Suppressor macrophage treated with lipopolysaccharide for 4 hours (primary cell): ENCODE measurements around the gene IKZF1.

Experiments used
- DNase-seq: peaks from one replicate; pipeline ENCODE4 v3.0.0-alpha.2; 2020

Gene IKZF1

DNA sequence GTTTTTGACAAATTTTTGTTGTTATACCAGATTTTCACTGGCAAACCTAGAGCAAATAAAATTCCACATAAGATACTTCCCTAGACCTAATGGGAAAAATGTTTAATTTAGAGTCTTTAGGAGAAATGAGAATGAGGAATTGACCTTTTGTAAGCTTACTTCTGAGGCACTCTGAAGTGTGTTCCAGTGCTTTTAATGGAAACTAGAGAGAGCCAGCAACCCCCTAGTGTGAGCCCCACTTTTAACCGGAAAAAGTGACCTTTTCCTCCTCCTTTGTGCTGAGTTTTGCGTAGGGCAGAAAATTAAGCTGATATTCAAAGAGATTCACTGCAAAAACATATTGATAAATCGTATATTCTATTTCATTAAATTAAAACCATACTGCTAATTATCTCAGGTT lies 5.2 kb downstream of the IKZF1 start:
- no peak for DNase-seq

DNA sequence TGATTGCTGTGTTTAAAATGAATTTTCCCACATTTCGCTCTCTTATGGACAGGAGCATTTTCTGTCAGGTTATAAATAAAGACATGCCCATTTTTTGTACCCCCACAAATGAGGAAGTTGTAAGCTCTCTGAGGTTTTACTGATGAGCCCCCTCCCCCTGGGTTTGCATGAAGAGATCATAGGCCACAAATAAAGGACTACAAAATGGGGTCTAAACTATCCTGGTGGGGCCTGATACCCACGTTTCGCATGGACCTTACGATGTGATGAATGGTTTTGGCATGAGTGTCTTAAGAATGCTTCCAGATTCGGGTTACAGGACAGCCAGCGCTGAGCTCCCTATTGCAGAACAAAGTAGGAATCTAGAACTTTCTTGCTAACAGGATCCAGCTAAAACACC lies 5.8 kb downstream of the IKZF1 start:
- no peak for DNase-seq

DNA sequence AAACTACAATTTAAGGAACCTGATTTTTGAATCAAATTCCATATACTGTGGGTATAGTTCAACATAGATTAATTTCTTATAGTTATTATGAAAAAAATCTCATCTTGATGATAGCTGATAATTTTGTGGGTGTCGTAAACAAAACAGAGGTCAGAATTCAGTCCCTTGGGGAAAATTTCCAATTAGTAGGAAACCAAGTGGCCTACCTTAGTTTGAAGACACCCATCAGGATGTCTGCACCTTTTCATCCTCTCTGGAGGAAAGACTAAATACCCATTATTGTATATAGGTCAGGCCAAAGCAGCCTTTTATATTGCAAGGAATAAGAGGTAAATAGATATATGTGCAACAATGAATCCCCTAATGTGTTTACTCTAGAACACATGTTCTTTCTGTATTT lies 6.4 kb downstream of the IKZF1 start:
- DNase-seq = no peak

DNA sequence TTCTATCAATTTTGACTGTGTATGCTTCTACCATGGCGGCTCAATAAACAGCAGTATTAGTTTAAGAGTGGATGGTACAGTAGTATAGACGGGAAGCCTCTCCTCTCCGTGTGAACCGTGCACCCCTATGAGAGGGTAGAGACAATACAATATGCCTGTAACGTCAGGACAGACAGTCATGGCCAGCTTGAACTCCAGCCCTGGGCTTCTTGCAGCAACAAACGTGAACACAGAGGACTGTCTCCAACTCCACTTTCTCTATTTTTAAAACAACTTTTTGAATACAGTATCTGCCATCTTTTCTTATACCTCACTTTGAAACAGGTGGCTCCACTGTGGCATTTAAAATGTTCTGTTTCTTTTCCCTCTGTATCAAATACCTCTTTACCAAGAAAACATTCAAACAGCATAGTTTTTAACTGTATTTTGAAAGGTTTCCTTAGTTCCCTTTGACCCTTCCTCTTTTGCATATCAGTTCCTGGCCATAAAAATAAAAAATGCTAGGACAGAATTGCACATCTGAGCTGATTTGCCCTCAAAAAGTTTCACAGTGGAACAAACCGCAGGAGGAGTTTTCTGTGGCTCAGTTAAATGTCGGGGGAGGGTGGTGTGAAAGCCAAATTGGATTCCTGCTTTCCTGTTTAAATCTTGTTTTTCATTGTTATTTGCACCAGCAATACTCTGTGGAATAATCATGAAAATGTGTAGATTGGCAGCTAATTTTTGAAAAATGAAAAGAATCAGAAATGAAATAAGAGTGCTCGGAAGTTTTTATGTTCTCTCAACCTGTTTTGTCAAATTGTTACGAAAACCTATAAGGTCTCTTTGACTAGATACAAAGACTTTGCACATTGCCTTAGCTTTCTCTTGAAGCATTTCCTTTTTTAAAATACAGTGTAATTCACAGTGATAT lies 8.0 kb downstream of the IKZF1 start:
- no peak for DNase-seq

DNA sequence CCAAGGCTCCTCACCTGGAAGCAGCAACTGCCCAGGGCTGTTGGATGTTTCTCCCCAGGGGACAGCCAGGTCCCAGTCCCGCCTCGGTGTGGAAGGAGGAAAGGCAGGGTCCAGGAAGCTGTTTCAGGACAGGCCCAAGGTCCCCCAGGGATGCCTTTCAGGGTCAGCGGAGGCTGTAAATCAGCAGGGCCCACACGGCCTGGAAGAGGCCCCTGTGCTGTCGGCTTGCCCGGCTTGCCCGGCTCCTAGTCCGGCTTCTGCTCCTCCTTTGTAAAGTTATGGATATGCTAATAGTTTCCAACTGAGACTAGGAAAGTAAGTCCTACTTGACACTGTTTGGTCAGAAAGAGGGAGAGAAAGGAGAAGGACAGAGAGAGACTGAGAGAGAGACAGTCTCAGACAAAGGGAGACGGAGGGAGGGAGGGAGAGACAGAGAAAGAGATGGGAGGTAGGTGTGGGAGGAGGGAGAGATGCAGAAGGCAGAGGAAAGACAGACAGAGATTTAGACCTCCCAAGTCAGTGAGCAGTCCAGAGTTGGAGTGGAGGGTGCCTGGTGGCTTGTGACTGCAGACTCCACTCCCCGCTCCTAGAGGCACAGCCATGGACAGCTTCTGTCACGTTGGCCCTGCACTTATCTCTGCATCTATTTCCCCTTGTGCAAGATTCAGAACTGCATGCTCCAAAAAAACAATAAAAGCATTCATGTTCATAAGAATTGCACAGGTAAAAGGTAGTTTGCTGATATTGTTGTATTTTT lies 10.5 kb downstream of the IKZF1 start:
- no peak for DNase-seq

DNA sequence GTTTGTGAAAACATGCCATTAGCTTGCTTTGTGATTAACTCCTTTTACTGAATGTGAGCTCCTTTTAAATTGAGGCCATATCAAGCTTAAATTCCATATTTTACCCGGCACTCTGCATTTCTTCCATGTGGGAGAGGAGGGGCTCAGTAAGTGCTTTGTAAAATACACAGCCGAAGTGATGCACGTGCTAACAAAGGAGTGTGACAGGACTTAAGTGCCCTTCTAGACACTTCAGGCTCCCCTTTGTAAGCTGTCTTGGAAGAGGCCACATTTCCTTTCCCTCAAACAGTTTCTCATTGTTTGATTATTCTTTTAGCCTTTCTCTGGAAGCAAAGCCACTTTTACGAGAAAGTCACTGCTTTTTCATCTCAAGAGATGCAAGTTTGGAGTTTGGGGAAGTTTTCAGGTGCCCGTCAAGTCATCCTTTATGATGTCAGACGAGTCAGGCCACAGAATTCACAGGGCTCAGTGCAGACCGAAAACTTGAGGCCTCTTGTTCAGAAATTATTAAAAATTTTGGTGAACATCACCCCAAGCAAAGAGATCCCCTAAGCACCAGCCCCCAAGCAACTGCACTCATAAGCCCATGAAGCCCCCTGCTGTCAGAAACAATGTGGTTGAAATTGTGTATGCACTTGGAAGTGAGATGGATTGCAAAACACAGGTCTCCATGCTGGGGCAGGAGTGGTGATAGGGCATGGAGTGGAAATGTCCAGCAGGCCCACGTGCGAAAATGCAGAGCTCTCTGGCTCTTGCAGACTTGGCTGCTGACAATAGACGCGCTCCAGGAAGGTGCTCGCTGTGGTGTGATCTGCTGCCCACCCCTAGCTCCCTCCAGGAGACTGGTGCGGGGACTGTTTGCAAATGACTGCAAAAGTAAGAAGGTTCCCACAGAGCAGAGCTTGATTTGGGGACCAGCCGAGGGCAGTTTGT lies 11.5 kb downstream of the IKZF1 start:
- DNase-seq = no peak

DNA sequence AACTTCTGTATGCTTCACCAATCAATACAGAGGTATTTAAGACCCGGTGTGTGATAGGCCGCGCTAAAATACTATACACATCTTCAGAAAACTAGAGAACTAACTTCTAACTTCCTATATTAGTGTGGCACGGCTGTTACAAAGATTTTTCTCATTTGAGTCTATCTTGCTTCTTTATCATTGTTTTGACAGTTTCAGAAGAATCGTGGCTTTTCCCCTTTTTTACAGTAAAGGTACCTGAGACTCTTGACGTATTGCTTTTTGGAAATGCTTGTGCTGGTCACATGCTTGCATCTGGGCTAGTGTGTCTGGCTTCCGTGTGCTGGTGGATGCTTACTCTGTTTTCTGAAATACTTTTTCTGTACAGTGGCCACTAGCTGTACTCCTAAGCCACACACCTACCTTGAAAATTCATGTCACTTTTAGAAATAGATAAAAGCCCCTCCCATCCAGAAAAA lies 12.7 kb downstream of the IKZF1 start:
- DNase-seq = no peak

DNA sequence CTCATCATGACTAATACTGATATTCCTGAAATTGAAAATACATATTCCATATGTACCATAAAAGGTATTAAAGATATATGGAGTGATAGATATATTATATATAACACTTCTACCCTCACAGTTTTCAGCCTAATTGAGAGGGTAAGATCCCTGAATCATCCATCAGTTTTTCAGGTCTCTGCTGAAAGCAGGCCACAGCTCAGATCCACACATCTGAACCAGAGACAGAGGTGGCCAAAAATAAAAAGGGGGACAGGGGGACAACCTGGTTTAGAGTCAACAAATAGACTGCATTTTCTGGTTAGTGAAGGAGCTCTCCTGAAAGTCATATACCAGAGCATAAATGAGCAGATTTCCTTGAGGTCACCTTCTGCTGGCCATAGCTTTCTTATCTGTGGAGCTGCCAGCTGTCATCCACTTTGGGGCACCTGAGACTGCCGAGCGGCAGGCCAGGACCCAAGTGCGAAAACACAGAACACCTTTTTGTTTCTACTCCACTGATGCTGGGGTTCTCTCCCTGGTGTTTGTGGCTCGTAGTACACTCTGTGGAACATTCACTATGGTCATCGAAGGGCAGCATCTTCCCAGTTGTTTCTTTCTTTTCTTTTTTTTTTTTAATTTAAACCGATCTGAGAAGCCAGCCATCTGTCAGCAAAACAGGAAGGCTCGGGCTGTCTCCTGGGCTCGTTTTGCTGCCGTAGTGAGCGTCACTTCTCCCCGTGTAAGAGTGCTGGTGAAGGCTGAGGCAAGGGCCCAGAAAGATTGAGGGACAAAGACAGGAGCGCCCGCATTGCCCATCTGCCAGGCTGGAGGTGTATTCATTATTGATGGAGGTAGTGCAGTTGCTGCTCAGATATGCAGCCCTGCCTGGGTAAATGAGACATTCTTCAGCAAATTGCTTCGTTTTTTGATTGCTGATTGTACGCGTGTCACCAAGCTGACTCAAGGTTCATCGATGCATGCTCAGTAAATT lies 13.5 kb downstream of the IKZF1 start:
- DNase-seq = no peak

DNA sequence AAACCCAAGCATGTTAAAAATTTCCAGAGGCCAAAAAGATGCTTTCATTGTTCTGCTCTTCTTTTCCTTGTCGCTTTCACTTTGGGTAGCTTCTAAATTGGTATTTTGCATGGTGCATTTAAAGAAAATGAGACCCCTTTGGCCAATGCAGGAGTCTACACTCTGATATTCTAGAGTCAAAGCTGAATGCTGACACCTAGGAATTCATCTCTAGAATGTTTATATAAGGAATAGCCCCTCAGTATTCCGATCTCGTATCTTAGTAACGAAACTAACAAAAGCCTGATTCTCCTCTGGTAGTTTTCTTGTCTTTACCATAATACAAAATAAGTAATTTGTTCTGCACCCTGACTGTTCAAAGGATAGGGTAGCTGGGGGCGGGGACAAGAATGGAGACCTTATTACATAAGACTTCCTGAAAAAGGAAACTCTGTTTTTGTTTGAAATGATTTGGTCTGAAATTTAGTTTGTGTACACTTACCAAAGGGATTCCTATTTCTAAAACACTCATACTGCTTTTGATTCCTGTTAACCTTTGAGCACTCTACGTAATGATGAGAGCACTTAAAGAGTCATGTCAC lies 17.1 kb downstream of the IKZF1 start:
- peak; percentile 37 for DNase-seq

DNA sequence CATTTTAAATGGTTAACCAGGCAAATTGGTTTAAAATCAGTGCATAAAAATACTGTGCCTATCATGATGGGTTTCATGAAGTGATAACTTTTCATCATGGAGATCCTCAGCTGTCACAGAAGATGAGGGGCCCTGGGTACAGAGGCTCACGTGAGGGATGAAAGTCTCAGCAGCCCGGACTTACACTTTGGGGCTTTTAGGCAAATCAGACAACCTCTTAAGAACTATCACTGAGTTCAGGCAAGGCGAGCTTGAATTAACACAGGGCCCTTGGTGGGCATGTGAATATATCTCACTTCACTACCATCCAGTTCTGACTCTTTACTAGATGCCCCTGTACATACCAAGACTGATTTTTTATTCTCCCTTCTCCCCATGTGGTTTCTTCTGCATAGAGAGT lies 19.6 kb downstream of the IKZF1 start:
- no peak for DNase-seq

DNA sequence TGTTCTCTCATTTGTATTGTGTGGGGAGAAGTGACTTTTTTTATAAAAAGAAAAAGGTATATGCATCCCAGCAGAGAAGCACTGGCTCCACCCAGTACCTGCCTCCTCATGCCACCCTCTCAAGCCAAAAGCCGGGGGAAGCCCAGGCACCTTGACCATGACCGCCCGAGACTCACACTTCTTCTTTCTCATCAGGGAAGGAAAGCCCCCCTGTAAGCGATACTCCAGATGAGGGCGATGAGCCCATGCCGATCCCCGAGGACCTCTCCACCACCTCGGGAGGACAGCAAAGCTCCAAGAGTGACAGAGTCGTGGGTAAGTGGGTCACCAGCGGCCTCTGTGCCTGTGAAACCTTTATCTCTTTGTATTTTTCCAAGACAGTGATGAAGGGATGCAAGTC lies 22.9 kb downstream of the IKZF1 start:
- DNase-seq = no peak

DNA sequence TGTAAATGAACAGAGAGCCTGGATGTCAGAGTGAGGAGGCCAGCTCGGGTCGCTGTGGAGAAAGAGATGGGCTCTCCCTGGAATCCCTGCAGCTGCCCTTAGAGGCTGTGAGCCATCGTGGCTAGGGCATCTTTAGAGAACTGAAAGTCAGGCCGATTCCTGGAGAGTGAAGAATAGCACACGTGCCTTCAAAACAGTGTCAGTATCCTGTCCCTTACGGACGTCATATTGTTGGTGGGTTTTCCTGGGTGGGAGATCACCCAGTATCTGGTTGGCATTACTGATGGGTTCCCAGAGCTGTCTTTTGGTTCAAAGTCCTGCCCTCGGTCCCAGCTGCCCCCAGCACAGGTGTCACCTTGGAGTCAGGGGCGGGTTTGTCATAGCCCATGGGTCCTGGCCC lies 25.3 kb downstream of the IKZF1 start:
- DNase-seq = peak; percentile 78

DNA sequence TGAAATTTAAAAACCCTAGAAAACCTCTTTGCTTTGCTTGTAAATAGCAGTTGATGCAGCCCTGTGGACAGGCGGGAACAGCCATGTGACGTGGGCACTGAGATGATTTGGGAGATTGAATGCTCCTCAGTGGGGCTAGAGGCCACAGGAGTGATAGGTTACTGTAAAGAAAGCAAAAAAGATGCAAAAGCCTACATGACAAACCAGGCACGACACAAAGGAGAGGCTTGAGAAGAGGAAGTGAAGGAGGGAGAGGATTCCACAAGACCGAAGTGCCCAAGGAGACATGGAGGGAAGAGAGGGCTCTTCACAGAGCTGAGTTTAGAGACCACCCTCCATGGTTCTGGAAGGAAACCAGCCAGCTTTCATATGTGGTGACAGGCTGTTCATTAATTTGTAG lies 25.7 kb downstream of the IKZF1 start:
- no peak for DNase-seq

DNA sequence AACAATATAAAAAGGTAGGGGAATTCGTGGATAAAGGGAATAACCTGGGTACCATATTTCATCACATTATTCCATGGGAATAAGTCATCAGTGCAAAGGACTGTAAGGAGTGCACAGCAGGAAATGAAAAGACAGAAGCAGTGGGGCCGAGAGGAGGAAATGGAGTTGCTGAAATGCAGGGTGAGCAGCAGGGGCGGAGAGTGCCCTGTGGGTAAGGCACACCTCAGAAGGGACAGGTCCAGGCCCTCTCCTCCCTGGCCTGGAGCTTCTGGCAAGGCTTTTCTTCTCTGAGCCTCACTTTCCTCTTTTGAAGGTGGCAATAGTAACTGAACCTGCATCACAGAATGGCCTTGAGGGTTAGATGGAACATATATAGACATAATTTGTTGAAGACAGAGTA lies 26.2 kb downstream of the IKZF1 start:
- DNase-seq = no peak

DNA sequence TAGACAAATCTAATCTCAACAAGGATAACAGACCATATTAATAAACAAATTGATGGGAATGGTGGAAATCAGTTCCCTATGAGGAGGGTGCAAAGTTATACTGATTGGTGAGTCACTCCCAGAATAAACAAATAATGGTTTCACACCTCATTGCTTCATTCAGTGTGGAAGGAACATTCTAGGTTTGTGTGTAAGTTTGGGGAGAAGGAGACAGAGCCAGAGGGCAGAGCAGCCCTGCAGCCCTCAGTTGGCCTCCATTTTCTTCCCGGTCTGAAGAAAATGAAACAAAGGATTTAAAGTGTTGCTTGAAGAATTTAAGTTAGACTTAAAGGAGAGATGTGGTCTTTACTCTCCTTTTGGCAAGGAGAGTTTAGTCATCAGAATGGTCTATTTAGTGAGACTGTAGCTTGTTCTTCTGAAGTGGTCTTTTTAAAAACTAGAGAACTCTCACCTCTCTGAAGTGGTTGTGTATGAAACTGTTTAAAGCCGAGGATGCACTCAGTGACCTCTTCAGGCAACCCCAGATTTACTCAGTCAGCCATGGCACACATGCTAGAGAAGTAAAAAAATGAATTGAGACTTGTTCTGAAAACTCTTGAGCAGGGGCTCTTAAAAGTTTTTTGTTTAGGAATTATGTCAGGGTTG lies 27.2 kb downstream of the IKZF1 start:
- DNase-seq = no peak

DNA sequence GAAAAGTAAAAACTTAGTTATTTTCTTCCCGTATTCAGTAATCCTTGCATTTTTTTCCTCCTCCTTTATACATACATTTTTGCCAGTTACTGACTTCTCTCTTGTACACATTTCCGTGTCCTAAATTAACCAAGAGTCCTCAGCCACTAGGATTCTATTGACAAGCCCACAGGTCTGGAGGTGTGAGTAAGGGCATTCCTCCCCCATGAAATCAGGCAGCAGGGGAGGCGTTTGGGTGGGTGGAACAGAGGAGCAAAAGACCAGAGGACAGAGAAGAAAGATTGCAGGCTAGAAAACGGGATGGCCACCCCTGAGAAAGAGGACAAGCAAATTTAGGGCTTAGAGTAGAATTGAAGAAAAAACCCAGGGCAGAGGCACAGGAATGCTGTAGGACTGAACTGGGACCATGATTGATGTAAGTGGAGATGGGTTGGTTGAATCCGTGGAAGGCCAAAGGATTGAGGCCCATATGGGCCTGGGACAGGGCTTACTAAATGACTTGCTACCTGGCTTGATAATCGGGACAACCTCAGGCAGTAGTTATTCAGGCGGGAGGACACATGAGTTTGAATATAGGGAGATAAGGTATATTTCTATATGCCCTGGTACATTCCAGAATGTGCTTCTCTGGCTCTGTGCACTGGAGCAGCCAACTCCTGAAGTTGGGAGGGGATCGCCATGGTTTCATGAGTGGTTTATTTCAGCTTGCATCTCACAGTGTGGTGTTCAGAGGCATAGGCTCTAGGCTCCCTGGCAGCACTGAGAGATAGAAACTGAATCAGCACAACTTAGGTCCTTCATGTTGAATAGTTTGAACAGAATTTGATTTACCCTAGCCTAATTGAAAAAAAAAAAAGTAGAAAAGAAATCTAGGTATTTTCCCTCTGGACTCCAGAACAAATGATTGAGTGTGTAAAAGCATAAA lies 28.0 kb downstream of the IKZF1 start:
- DNase-seq = no peak

DNA sequence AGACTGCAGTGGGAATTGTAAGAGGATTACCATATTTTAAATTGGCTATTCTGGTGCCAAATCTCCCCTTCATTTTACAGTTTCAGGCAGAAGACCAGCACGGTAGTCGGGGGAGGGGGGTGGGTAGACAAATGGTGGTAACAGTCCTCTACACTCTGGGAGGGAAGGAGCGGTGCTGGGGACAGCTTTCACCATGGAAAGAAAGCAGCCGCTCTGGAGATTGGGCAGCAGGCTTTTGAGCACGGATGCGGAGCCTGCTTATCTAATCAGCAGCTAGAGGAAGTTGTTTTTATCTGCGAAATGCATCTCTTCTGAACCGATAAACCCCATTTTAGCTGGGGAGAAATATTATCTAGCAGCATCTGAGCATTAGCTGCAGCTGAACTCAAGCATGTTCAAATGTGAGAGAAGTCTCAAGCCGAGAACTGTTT lies 28.7 kb downstream of the IKZF1 start:
- DNase-seq = no peak

DNA sequence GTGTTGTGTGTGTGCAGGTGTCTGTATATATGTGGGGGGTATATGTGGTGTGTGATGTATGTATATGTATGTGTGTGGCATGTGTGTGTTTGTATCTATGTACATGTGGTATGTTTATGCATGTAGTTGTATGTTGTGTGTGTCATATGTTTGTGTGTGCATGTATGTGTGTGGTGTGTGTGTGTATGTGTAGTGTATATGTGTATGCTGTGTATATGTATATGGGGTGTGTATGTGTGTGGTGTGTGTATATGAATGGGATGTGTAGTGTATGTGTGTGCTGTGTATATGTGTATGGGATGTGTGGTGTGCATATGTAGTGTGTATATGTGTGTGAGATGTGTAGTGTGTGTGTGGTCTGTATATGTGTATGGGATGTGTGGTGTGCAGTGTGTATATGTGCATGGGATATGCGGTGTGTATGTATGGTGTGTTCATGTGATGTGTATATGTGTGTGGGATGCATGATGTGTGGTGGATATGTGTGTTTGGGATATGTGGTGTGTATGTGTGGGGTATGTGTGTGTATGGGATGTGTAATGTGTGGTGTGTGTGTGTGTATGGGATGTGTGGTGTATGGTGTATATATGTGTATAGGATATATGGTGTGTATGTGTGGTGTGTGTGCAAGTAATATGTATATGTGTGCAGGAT lies 30.0 kb downstream of the IKZF1 start:
- no peak for DNase-seq

DNA sequence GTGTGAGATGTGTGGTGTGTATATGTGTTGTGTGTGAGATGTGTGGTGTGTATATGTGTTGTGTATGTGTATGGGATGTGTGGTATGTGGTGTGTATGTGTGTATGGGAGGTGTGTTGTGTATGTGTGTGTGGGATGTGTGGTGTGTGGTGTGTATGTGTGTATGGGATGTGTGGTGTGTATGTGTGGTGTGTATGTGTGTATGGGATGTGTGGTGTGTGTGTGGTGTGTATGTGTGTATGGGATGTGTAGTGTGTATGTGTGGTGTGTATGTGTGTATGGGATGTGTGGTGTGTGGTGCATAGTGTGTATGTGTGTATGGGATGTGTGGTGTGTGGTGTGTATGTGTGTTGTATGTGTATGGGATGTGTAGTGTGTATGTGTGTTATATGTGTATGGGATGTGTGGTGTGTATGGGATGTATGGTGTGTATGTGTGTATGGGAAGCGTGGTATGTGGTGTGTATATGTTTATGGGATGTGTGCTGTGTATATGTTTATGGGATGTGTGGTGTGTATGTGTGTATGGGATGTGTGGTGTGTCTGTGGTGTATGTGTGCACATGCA lies 30.8 kb downstream of the IKZF1 start:
- DNase-seq = no peak
